WTC11 (cell line): ENCODE data around the gene TMEM181.

Experiments used
- CREB1 ChIP-seq: sonication (generic); formaldehyde crosslinking; IDR thresholded peaks from 2 replicates; pipeline ENCODE4 v1.8.0; 2023; ENCODE audit warnings: mild to moderate bottlenecking, missing genetic modification reagents
- CREM ChIP-seq: sonication (generic); formaldehyde crosslinking; IDR thresholded peaks from 2 replicates; pipeline ENCODE4 v1.8.1; 2022; ENCODE audit warnings: mild to moderate bottlenecking, missing genetic modification reagents, moderate library complexity
- CTCF ChIP-seq: fragments of 200-600 bp; IDR thresholded peaks from 2 replicates; pipeline ENCODE4 v1.8.0; 2022; ENCODE audit warnings: antibody characterized with exemption
- JUN ChIP-seq: sonication (generic); formaldehyde crosslinking; IDR thresholded peaks from 2 replicates; pipeline ENCODE4 v1.8.0; 2023; ENCODE audit warnings: mild to moderate bottlenecking, missing genetic modification reagents
- MYBL2 ChIP-seq: sonication (generic); formaldehyde crosslinking; IDR thresholded peaks from 2 replicates; pipeline ENCODE4 v1.8.1; 2023; ENCODE audit warnings: mild to moderate bottlenecking, moderate library complexity, missing genetic modification reagents
- PRDM15 ChIP-seq: sonication (generic); formaldehyde crosslinking; IDR thresholded peaks from 2 replicates; pipeline ENCODE4 v1.8.0; 2022; ENCODE audit warnings: missing genetic modification reagents
- TCF7 ChIP-seq: sonication (generic); formaldehyde crosslinking; IDR thresholded peaks from 2 replicates; pipeline ENCODE4 v1.8.0; 2022; ENCODE audit warnings: mild to moderate bottlenecking, low read depth, missing genetic modification reagents, moderate library complexity
- TEAD4 ChIP-seq: sonication (generic); formaldehyde crosslinking; IDR thresholded peaks from 2 replicates; pipeline ENCODE4 v1.8.0; 2022; ENCODE audit warnings: mild to moderate bottlenecking, missing genetic modification reagents
- ZNF121 ChIP-seq: sonication (generic); formaldehyde crosslinking; IDR thresholded peaks from 2 replicates; pipeline ENCODE4 v1.8.0; 2023; ENCODE audit warnings: missing genetic modification reagents
- ZNF263 ChIP-seq: sonication (generic); formaldehyde crosslinking; IDR thresholded peaks from 2 replicates; pipeline ENCODE4 v1.8.1; 2022; ENCODE audit warnings: low read depth, mild to moderate bottlenecking, moderate library complexity, missing genetic modification reagents

GRCh38 chr6:158677906-158678578, 118.2 kb downstream of the TMEM181 start:
- TF ChIP-seq CTCF (no peak), ZNF263 (CRISPR knock-in tag) (no peak), ZNF121 (no peak), CREB1 (CRISPR knock-in tag) (no peak), TEAD4 (no peak), PRDM15 (CRISPR knock-in tag) (no peak), TCF7 (CRISPR knock-in tag) (no peak), CREM (CRISPR knock-in tag) (no peak), MYBL2 (CRISPR knock-in tag) (no peak), JUN (CRISPR knock-in tag) (no peak)
